M059J (cell line): ENCODE data around the gene BTBD6. TPM values are rescaled to one million over a fixed set of nuclear protein-coding genes. Genes with fewer than 3 reads are reported as not detected.

Experiments
- DNase-seq: peaks from one replicate; pipeline ENCODE4 v3.0.0-alpha.2; 2012; ENCODE audit warnings: low read depth
- total RNA-seq: library from RNA; depleted of rRNA; stranded (reverse); fragments of >200 nt; shearing (Covaris generic); gene quantifications from 2 replicates; pipeline ENCODE4 v1.2.3, GENCODE V29; 2014

Gene BTBD6
- total RNA-seq, 1 experiment from 2014 or later = 39.2 TPM

DNA sequence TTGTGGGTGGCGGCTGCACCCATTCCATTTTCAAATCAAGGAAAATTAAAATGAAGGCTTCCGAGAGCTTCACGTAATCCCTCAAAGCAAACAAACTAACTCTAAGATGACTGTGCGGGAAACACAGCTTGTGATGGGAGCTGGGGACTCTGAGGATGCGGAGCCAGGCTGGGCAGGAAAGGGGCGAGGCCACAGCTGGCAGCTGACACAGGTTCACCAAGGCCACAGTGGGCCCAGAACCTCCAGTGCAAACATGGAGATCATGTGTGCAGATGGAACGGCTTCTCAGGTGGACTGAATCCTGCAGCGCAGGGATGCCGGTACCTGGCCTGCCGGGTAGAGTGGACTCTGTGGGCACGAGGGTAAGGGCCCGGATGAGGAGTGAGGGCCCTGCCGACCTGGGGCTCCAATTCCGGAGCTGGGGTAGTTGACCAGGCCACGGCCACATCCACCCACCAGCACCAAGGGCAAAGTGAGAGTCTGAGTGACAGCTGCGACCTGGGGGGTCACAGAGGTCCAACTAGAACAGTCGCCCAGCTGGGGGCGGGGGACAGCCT lies 19.2 kb upstream of the BTBD6 start:
- DNase-seq = no peak

GRCh38 chr14:105240811-105241576 lies 7.3 kb upstream of the BTBD6 start:
- no peak for DNase-seq

DNA sequence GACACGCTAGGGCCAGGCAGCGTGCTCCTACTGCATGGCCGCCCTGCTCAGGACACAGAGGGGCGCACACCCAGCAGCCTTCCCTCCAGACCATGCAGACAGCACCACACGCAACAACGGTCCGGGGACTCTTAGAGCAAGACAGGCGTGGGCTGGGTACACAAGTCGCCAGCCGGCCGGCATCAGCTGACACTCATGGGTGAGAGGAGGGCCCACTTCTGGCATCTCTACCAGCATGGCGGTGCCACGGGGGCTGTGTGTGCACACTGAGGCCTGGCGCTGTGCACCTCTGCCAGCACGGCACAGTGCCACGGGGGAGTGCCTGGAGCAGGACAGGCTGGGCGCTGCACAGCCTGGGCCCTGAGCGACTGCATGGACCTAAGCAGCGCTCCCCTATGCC lies 6.7 kb upstream of the BTBD6 start:
- no peak for DNase-seq

DNA sequence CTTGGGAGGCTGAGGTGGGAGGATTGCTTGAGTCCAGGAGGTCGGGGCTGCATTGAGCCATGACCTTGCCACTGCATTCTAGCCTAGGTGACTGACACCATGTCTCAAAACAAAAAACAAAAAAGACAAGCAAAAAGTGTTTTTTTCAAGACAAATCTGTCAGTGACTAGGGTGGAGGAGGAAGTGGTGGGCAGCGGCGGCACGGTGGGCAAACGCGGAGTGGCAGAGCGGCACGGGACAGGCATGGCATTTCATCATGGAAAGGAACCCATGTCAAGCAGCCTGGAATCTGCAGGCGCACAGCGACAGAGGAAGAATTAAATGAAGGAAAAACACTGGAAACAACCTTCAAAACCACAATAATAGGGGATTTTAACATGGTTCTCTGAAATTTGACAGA lies 4.0 kb upstream of the BTBD6 start:
- no peak for DNase-seq

- no peak for DNase-seq
These were observed 1.3 kb upstream of the BTBD6 start for GRCh38 chr14:105247026-105247425.

GRCh38 chr14:105247715-105248367 lies 492 bp upstream of the BTBD6 start:
- no peak for DNase-seq

- no peak for DNase-seq
These were observed 1.1 kb downstream of the BTBD6 start for GRCh38 chr14:105249182-105250007.

DNA sequence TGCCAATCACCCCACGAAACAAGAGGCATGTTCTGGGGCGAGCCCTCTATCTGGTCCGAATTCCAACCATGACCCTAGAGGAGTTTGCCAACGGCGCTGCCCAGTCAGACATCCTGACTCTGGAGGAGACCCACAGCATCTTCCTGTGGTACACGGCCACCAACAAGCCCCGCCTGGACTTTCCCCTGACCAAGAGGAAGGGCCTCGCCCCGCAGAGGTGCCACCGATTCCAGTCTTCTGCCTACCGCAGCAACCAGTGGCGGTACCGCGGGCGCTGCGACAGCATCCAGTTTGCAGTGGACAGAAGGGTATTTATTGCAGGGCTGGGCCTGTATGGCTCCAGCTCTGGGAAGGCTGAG lies 1.7 kb downstream of the BTBD6 start:
- no peak for DNase-seq

- no peak for DNase-seq
These were observed 2.7 kb downstream of the BTBD6 start for GRCh38 chr14:105250986-105251385.

- no peak for DNase-seq
These were observed 3.6 kb downstream of the BTBD6 start for GRCh38 chr14:105251920-105252319.

DNA sequence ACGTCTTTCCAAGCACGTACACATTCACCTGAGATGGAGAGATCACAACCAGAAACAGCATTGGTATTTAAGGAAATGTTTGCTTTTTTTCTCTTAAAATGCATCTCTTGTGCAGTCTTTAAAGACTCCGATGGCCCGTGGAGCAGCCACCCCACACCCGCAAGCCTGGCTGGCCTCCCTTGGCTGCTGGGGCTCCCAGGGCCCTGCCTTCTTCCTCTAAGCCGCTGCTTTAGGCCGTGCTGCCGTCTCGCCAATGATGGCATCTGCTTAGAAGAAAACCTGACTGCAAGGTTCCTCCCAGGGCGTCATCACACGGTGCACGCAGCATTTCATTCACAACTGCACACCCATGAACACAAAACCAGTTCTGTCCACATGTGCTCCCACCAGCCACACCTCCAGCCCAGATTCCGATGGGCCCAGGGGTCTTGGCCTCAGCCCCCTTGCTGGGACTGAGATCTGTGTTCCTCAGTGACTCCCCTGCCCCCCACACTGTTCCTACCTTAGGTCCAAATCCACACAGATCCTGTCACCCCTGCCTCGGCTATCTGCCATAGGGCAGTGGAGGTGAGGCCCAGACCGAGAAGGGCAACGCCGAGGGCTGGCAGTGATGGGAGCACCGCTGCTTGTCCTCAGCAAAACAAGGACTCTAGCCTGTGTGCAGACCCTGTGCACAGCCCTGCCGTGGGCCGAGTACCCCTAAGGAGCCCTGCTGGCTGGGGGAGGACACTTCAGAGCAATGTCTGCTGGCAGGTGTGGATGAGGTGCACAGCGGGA lies 4.4 kb downstream of the BTBD6 start:
- no peak for DNase-seq

DNA sequence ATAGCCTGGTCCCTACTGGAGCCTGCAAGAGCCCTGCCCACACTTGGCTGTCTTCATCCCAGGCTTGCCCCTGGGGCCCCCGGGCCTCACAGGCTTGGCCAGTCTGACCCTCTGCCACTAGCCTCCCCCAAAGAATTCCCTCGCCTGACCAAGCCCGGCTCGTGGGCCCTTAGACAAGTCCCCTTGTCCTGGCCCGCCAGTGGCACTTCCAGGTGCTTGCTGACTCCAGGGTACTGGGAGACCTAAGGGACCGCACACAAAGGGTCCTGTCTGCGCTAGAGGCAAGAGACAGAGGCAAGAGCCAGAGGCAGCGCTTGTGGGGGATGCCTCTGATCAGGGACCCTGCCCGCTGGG lies 5.0 kb downstream of the BTBD6 start:
- no peak for DNase-seq

- DNase-seq = peak; percentile 69
These were observed 6.7 kb downstream of the BTBD6 start for GRCh38 chr14:105255021-105255507.

- no peak for DNase-seq
These were observed 8.1 kb downstream of the BTBD6 start for GRCh38 chr14:105256292-105256960.

- no peak for DNase-seq
These were observed 9.1 kb downstream of the BTBD6 start for GRCh38 chr14:105257464-105257863.

- DNase-seq = no peak
These were observed 10.5 kb downstream of the BTBD6 start for GRCh38 chr14:105258846-105259245.

GRCh38 chr14:105260959-105261358 lies 12.6 kb downstream of the BTBD6 start:
- no peak for DNase-seq

GRCh38 chr14:105261781-105262180 lies 13.4 kb downstream of the BTBD6 start:
- DNase-seq = no peak

DNA sequence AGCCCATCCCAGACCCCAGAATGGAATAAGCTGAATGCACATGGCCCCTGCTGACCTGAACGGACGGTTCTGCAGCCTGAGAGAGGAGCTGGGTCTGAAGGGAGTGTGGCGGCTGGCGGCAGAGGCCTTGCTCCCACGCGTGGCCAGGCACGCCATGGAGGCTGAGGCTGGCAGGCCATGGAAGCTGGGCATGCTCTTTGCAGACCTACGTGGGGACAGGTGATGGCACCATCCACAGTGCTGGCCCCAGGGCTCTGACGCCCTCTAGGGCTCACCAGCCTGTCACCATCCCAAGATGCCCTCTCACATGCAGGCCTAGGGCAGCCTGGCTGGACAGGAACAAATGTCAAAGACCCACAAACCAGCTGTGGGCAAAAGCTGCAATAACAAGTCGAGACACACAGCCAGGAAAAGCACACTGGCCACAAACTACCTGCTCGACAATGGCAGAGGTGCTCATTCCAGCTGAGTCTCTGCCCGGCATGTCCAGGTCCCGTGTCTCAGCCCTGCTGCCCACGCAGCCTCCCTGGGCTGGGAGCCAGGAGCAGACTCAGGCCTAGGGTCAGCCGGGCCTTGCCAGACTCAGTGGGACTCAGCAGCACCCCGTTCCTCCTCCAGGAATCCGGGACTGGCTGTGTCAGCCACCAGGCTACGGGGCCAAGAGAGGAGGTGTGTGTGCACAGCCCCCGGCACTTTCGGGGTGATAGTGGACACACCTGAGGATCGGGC lies 19.7 kb downstream of the BTBD6 start:
- no peak for DNase-seq

DNA sequence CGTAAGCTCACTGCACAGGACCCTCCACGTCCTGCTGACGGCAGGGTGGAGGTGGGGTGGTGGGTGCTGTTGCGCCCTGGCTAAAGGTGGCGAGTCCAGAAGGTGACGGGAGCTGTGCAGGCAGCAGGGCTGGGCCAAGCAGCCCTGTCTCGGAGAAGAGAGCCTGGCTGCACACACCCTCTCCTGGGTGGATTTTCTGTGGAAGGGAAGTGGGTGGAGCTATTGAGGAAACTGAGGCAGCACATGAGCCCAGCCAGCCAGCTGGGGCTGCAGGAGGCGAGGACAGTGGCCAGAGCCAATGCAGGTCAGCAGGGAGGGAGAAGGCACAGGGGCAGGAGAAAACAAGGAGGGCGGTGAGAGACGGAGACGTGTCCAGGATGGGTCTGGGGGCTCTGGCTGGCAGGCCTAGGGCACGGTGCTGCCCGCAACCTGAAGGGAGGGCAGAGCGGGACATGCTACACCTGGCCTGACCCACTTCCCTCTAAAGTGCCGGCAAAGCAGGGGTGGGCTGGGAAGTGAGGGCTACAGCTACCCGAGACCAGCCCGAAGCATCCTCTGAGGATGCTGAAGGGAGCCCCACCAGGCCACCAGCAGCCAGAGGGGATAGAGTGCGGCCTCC lies 20.5 kb downstream of the BTBD6 start:
- DNase-seq = no peak
